ENCODE data around the gene TEX29.

GRCh38 chr13:111322916-111323331, 2.5 kb downstream of the TEX29 start:
- TF ChIP-seq CTCF (IDR thresholded peaks at IDR 0.05) (no peak), REST (IDR thresholded peaks at IDR 0.05; ENCODE audit: insufficient read depth in 1 of 2, low read depth in 2 of 2, low read length in 1 of 2) (no peak), POLR2AphosphoS5 (IDR thresholded peaks at IDR 0.05; ENCODE audit: low read depth, low read length) (no peak), SIN3A (IDR thresholded peaks at IDR 0.05; ENCODE audit: borderline replicate concordance, insufficient read depth, low read depth, low read length) (no peak), TCF7L2 (IDR thresholded peaks at IDR 0.05; ENCODE audit: low read depth, low read length) (no peak)
